ENCODE measurements around the gene CRELD2.

Gene CRELD2

GRCh38 chr22:49889071-49889470 is 29.4 kb upstream of the CRELD2 start:
- no peak for DNase-seq

GRCh38 chr22:49892226-49892899 is 26.1 kb upstream of the CRELD2 start:
- DNase-seq = no peak

GRCh38 chr22:49893025-49893424 is 25.4 kb upstream of the CRELD2 start:
- no peak for DNase-seq

- DNase-seq = no peak
Measured at GRCh38 chr22:49894322-49895054, 23.9 kb upstream of the CRELD2 start.

GRCh38 chr22:49896201-49896600 is 22.2 kb upstream of the CRELD2 start:
- no peak for DNase-seq

GRCh38 chr22:49897015-49897684 is 21.3 kb upstream of the CRELD2 start:
- DNase-seq = no peak

- no peak for DNase-seq
Measured at GRCh38 chr22:49899530-49899929, 18.9 kb upstream of the CRELD2 start.

- DNase-seq = no peak
Measured at GRCh38 chr22:49900441-49901230, 17.8 kb upstream of the CRELD2 start.

GRCh38 chr22:49901457-49901856 is 17.0 kb upstream of the CRELD2 start:
- no peak for DNase-seq

- DNase-seq = no peak
Measured at GRCh38 chr22:49903322-49904039, 15.0 kb upstream of the CRELD2 start.

- DNase-seq = no peak
Measured at GRCh38 chr22:49904040-49904369, 14.4 kb upstream of the CRELD2 start.

GRCh38 chr22:49905465-49905864 is 13.0 kb upstream of the CRELD2 start:
- no peak for DNase-seq

- no peak for DNase-seq
Measured at GRCh38 chr22:49906071-49906798, 12.2 kb upstream of the CRELD2 start.

- no peak for DNase-seq
Measured at GRCh38 chr22:49906799-49907290, 11.6 kb upstream of the CRELD2 start.

GRCh38 chr22:49907807-49908206 is 10.6 kb upstream of the CRELD2 start:
- no peak for DNase-seq

GRCh38 chr22:49909476-49910205 is 8.8 kb upstream of the CRELD2 start:
- no peak for DNase-seq

GRCh38 chr22:49910229-49911155 is 7.9 kb upstream of the CRELD2 start:
- no peak for DNase-seq

GRCh38 chr22:49911881-49912625 is 6.4 kb upstream of the CRELD2 start:
- no peak for DNase-seq

GRCh38 chr22:49913026-49913425 is 5.4 kb upstream of the CRELD2 start:
- no peak for DNase-seq

All from NCI-H2081 treated with DMSO at 0.1 percent for 48 hours (cell line).